T-helper 1 cell (primary cell): ENCODE data around the gene TELO2.

Experiments used
- DNase-seq, 5 donors: peaks; one replicate each; pipeline ENCODE4 v3.0.0-alpha.2; 2012 to 2020
- total RNA-seq, 4 donors: gene quantifications; one replicate each; lab custom pipeline; 2026; lab: John Stamatoyannopoulos, UW

The TELO2 gene
- 27.4 to 47.7 (median 28.6) reads per million in 4 donors for total RNA-seq

DNA sequence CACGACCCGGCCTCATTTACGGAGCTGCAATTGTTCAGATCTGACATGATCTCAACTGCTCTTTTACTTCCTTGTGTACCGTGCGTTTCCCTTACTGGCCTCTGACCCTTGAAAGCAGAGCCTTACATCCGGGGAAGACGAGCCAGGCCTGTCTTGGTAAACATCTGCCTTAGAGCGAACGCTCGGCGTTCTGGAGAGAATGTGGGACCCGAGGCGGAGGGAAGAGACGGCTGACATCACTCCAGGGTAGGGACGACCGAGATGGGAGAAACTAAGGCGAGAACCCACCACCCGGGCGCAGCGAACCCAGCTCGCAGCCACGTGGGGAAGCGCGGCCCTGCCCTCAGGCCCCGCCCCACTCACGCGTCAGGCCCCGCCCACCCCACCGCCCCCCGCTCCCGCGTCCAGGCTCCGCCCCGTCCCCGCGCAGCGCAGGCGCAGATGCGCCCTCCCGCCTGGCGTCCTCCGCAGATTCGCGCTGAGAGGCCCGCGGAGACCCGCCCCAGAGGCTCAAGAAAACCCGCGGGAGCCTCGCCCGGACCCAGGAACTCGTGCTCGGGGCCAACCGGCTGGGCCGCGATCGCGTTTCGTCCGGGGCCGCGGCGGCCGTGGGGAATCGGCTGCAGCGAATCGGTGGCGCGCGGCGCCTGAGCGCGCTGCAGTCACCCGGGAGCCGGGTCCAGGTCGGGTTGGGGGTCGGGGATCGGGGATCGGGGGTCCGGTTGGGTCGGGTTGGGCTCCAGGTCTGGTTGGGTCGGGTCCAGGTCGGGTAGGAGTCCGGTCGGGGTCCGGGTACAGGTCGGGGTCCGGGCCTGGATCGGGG, at the start of gene TELO2:
TSS of gene TELO2 (plus strand) at position 438 of the 823 bp plus-strand sequence. CDS start 922 bp downstream, outside the sequence.
- DNase-seq = peak; percentile 77 to 88 (median 83)

DNA sequence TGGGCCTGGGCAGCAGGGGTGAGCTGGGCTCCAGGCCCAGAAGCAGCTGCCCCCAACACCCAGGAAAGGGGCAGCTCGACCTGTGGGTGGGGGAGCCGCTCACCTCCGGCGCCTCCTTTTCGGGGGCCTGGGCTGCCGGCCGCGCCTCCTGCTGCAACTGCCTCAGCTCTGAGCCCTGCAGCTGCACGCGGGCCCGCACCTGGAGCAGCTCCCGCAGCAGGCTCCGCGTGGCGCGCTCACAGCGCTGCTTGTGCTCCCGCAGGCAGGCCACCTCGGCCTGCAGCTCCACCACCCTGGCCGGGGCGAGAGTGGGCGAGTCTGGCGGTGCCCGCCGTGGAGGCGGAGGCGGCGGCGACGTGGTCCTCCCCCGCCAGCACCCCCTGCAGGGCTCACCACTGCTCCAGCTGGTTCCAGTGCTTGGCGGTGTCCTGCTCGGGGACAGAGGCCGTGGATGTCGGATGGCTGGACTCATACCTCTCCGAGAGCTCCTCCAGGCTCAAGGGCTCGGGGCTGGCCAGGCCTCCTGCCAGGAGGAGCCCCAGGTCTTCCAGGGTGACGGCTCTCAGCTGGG, 49.7 kb upstream of the TELO2 start:
- no peak for DNase-seq

DNA sequence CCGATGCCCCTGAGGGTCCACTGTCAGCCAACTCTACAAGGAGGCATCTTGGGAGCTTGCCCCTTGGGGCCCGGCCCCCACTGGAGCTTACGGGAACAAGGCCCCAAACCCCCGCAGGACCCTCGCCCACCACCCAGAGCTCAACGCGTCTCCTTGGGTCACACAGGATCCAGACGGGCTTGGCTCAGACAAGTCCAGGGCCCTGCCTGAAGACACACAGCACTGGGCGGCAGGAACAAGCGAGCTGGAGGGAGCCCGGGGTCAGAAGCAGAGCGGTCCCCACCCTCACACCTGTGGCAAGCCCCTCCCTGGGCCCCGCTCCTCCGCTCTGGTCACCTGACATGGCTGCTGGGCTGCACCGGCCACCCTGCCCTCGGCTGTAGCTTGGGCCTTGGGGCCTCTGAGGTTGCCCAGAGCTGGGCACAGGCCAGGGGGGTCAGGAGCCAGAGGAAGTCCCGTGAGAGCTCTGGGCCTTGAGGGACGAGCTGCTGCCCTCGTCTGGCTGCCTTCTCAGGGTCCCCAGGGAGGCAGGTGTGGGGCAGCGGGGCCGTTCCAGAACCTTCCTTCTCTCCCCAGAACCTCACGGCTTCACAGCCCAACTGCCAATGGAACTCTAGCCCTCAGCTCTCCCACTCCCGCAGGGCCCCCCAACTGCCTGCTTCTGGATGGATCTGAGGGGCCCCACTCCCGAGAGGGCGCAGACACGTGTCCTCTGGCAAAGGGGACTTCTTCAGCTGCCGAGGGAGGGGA, 49.0 kb upstream of the TELO2 start, which contains the start of gene CCDC154:
TSS of gene CCDC154 (minus strand) at position 577 of the 750 bp plus-strand sequence. CDS start at position 343, 234 bp downstream.
- no peak for DNase-seq

DNA sequence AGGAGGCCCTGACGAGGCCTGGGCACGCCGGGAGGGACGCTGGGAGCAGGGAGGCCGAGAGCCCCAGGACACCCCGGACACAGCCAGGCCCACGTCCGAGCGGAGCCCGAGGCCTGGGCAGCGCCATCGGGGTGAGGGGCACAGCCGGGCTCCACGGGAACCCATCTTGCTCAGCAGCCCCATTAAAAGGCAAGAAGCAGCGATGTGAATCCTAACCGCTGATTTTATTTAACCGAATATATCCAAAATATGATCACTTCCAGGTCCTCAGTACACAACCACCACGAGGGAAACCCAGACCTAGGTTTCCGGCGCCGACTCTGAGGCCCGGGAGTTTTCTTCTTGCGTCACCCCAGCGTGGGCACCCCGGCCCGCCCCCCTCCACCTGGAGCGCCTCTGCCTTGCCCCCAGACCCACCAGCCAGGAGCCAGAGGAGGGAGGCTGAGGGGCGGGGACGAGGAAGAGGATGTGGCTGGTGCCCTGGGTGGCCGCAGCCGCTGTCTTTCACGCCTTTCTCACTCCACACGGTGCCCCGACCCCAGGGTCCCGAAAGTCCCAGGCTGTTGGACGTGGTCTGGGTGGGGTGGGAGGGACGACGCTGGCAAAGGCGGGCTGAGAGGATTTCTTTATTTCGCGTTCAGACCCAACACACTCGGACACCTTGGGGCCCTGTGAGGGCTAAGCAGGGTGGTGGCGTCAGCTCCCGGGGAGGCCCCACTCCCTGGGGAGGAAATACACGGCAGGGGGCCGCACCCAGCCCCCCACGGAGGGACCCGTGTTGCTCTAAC, 48.2 kb upstream of the TELO2 start:
- DNase-seq = no peak

DNA sequence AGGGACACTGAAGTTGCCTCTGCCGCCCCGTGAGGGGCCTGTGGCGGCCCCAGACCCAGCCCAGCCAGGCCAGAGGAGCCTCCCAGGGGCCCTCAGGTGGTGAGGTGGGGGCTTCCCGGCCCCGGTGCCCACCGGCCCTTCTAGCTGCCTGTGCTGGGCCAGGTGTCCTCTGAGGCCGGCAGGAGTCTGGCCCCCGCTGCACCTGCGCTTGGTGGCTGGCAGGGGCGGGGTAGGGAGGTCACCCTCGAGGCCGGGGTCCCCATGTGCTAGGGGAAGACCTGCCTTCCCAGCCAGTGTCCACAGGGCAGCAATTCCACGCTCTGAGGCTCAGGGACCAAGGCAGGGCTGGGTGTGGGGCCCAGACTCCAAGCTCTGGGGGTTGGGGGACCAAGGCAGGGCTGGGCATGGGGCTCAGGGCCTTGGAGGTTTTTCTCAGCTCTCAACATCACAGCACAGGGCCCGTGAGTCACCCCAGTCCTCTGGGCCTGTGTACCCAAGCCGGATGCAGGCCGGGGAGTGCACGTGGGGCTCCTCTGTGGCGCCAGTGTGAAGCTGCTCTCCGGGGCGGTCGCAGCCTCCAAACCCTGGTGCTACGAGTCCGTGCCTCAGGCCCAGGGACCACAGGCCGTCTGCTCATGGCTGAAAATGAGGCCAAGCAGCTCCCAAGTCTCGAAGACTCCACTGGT, 47.5 kb upstream of the TELO2 start:
- DNase-seq = no peak

DNA sequence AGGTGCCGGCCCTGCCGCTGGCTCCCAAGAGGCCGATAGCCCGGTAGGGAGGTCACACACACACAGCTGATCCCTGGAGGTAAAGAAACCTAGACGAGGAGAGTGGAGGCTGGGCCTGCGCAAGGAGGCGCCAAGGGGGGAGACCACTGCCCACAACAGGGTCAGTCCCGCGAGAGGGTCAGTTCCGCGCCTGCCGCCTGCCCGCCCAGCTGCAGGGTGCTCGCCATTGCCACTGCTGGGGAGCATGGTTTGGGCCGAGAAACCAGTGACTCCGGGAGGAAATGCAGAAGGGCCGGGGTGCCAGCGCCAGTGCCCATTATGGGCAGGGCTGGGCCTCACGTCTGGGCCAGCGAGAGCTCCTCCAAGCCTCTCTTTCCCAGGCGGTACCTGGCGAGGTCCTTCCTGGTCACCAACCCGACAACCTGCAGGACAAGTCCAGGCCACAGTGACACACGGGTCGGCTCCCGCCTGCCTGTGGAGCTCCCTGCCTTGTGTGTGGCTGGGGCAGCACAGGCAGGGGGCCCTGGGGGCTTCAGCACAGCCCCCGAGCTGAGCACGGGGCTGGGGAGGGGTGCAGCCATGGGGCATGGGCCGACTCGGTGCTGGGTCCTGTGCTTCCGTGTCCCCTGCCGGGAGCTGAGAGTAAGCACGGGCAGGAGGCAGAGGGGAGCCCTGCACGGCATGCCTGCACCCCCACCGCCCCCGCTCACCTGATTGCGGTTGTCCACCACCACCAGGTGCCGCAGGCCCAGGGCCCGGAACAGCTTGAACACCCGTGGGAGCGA, 46.7 kb upstream of the TELO2 start:
- no peak for DNase-seq

DNA sequence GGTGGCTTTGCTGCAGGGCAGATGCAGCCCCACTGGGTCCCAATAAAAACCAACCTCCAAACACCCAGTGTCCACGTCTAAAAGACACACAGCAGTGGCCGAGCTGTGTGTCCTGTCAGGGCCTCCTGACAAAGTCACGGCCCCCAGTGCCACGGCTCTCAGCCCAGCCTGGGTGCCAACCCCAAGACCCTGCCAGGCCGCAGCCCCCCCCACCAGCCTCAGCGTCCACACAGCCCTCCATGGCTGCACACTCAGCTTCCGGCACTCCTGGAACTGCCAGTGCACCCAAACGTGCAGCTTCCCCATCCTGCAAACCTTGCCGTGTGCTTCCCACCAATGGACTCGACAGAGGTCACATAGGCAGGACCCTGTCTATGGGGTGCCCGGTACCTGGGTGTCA, 45.2 kb upstream of the TELO2 start:
- no peak for DNase-seq

DNA sequence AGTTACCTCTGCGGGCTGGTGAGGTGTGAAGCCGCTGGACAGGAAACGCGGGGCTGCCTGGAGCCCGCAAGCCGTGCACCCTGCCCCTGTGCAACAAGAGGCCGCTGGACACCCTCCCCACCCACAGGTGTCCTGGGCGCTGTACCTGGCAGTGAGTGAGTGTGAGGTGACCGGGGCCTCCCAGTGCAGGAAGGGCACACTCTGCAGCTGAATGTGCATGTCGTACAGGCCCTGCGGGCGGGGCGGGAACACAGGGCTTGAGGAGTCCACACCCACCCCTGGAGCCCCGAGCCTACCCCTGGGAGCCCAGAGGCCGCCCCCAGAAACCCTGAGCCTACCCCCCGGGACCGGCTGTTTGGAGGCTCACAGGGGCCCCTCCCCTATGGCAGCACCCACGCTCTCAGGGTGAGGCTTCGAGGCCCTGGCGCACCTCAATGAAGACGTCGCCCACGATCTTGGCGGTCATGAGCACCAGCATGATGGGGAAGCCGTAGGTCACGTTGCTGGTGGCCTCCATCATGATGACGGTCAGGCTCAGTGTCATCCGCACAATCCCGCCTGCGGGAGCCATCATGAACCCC, 44.5 kb upstream of the TELO2 start:
- DNase-seq = no peak

DNA sequence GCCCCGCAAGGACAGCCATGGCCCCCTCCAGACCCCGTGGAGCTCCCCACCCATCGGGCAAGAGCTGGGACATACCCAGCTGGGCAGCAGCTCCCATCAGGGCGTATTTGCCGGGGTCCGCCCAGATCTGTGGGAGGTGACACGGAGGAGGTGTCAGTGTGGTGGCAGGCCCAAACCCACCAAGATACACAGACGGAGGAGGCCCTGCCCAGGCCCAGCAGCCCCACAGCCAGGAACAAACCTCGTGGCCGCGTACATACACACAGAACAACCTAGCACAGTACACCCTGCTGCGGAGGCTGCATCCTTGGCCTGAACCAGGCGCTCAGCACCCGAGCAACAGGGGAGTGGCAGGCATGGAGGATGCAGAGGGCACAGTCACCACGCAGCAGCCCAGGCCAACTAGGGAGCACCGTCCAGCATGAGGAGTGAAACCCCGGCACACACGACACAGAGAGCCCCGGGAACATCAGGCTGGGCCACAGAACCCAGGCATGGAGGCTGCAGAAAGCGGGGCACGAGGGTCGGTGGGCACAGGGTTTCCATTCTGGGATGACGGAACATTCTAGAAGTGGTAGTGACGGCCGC, 43.9 kb upstream of the TELO2 start:
- no peak for DNase-seq

DNA sequence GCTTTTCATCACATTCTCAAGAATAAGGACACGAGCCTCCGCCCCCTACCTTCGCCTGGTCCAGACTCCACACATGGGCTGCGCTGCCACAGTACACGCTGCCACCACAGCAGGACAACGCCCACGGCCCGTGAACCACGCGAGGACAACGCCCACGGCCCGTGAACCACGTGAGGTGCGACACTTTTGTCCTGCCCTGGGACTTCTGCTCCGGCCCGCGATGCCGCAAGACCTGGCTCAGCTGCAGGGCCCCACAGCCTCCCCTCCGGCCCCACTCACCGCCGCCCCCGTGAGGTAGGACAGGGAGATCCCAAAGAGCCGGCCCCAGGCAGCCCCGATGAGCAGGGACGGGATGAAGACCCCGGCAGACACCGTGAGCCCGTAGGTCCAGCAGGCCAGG, 42.9 kb upstream of the TELO2 start:
- DNase-seq = no peak

DNA sequence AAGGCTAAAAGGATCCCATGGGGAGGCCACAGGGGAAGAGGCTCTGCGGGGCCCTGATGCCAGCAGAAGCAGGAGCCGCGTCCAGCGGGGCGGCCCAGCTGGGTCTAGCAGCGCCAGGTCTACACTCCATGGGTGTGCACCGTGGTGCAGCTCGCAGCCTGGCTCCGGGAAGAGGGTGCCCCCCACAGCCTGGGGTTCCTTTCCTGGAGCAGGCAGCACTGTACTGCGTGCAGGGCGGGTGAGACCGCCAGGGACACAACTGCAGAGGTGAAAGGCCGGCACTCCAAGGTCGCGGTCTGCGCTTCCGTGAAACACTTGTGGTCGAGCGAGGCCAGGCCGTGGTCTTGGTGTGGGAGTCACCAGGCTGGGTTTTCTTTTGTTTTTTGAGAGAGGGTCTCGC, 42.3 kb upstream of the TELO2 start:
- no peak for DNase-seq

DNA sequence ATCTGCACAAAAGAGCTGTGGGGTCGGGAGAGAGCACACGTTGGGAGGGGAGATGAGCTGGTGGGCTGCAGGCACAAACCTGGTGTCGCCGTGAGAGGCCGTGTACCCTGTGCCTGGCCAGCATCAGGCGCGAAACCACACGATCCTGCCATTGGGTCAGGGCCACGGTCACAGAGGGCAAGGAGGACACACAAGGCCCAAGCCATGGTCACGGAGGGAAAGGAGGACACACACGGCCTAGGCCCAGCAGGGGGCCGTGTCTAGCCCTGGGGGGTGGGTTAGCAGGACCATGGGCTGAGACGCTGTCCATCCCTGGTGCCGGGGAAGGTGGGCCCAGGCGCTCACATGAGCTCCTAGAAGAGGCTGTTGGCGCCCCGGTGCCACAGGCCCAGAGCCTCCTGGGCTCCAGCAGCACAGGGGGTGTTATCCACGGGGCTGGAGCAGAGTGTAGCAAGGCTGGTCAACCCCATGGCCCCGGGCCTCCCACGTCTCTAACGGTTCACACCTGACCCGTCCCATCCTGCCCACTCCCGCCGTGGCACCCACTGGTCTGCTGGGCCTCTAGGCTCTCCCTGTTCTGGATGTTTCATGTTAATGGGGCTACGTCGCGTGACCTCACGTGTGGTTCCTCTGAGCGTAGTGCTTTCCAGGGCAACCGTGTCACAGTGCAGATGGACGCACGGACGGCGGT, 41.3 kb upstream of the TELO2 start:
- no peak for DNase-seq

DNA sequence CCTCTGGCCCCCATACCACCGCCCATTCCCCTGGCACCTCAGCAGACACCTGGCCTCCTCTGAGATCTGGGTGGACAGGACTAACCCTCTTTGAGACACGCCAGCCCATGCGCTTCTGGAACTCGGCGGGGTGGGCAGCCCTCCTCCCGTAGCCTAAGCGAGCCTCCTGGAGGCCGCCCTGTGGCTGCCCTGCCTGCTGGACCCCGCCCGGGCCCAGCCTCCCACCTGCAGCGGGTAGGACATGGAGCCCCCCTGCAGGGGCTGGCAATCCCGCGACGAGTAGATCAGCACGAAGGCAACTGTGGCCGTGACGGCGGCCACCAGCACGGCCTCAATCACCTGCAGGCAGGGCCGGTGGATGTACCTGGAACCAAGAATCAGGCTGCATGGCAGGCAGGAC, 40.6 kb upstream of the TELO2 start:
- no peak for DNase-seq

DNA sequence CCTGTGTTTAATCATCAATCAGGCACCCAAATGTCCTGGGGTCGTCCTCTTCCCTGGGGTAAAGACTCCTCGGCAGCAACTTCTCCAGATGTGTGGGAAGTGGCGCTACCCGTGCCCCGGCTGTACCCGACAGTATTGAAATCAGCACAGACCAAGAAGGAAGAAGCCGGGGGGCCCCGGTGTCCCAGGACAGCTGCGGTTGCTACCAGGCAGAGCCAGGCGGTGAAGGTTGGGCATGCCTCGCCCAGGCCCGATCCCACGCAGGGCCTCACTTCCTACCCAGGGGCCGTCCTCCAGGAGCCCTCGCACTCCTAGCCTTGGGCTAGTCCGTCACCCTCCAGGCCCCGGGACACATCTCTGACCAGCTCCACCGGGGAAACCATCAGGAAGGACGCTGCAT, 39.8 kb upstream of the TELO2 start:
- no peak for DNase-seq

DNA sequence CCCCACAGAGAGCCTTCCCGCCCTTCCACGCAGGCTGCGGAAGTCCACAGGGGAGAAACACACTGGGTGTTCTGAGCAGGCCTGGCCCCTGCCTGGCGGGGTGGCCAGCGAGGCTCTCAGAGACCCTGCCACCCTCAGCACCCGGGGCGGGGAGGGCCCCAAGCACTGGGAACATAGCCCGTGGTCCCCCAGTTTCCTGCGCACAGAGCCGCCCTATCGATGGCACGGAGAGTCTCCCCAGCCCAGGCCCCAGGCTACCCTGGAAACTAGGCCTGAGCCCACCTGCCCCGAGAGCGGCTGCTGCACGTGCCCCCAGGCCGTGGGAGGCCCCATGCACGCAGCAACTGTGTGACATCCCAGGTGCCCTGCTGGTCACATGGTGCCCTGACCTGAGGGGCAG, 38.6 kb upstream of the TELO2 start:
- no peak for DNase-seq

DNA sequence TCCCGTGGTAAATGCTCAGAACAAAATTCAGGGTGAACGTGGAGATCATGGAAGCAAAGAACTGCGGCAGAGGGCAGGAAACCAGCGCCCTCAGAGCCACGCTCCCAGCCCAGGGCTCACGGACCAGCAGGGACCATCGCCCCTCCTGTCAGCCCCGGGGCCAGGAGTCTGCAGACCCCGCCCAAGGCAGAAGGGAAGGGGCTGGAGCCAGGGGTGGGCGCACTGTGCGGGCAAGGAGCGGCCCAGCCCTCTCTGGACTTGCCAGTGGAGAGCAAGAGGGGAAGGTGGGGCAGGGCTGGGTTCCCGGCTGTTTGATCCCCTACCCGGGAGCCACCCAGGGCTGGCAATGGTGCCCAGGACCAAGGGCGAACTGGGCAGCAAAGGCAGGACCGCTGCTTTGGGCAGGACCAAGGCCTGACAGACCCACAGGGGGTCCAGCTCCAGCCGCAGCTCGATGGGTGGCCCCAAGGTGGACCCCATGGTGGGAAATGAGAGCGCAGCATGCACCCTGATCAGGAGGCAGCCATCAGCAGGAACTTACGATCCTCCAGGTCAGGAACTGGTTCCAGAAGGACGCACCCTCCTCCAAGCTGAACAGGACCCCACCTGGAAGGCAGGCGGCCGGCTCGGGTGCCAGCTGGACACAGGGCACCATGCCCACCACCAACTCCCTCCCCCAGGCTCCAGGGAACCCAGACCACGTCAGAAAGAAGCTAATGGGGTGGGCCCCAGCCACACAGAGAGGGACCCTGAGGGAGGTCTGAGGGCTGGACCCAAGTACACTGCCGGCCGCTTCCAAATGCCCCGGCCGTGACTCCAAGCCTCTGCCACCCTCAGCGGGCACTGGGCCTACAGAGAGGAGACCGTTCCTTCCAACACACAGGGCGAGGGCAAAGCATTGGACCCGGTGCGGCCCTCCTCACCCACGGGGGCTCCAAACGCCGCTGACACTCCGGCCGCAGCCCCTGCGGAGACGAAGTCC, 37.7 kb upstream of the TELO2 start:
- peak in 1 of 5 donors; percentile 10 for DNase-seq

DNA sequence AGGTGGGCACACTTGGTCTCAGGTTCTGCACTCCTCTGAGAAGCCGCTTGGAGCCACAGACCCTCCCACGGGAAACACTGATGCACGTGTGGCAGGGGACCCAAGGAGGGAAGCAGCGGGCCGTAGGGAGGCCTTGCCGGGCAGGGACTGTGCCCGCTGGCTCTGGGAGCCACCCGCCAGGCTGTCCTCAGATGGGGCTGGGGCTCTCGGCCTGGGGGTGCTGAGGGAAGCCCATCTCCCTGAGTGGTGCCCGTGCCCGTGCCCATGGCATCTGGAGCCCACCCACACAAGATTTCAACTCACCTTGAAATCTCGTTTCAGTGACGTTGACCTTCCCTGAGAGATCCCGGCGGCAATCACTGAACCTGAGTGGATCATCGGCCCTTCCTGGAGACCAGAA, 36.2 kb upstream of the TELO2 start:
- peak in 1 of 5 donors; percentile 6 for DNase-seq

DNA sequence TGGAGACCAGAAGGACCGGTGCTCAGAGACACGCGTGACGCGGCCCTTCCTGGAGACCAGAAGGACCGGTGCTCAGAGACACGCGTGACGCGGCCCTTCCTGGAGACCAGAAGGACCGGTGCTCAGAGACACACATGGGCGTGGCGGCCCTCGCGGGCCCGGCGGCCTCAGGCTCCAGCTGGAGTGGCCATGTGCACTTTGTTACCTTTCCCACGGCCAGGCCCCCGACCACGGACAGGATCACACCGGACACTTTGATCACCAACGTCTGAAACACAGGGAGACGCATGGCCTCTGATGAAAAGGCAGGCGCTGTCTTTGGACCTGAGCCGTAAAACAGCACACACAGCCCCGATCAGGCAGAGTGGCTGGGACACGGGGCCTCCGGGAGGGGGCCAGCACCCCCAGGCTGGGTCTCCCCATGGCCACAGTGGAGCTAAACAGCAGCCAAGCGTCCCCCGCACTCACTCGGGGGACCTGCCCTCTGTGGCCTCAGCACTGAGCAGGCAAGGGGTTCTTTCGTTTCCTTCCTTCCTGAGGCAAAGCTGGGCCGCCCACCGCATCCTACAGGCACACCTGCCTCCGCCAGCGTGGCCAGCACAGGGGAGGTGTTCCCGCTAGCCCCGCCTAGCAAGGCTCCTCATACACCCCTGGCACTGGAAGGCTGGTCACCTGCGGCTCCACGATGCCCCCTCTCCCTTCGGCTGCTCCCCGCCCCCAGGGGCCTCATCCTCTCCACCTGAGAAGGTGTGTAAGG, 35.5 kb upstream of the TELO2 start:
- peak in 1 of 5 donors; percentile 6 for DNase-seq
